Osteoblast (primary cell): ENCODE data around the gene PTBP1. TPM values are rescaled to one million over a fixed set of nuclear protein-coding genes. Genes with fewer than 3 reads are reported as not detected.
A peak's percentile ranks its signal among the peaks of the same experiment; 100 is the strongest.

Experiments
- DNase-seq: peaks from one replicate; pipeline ENCODE4 v3.0.0; 2011; ENCODE audit warnings: low spot score, mixed read lengths; ENCODE audit not compliant: insufficient read length; ENCODE audit errors: missing footprints
- H2AFZ ChIP-seq: 2 replicates; pipeline ENCODE4 v1.6.0; 2011; ENCODE audit warnings: mild to moderate bottlenecking, low read length
- H3K27ac ChIP-seq: 2 replicates; pipeline ENCODE4 v1.5.1; 2011; ENCODE audit warnings: mild to moderate bottlenecking, low read depth, low read length, moderate library complexity
- H3K27me3 ChIP-seq: 2 replicates; pipeline ENCODE4 v1.6.0; 2012; ENCODE audit warnings: mild to moderate bottlenecking, control low read depth, inconsistent platforms, low read length, moderate library complexity; ENCODE audit not compliant: insufficient read depth
- H3K36me3 ChIP-seq: 2 replicates; pipeline ENCODE4 v1.5.1; 2011; ENCODE audit warnings: mild to moderate bottlenecking, low read length, control low read depth, moderate library complexity; ENCODE audit not compliant: insufficient read depth
- H3K4me1 ChIP-seq: 2 replicates; pipeline ENCODE4 v1.5.1; 2011; ENCODE audit warnings: mild to moderate bottlenecking, low read length, control low read depth, moderate library complexity; ENCODE audit not compliant: insufficient read depth
- H3K4me2 ChIP-seq: 2 replicates; pipeline ENCODE4 v1.6.0; 2011; ENCODE audit warnings: mild to moderate bottlenecking, low read length; ENCODE audit not compliant: insufficient read depth
- H3K4me3 ChIP-seq: fragments of 200-600 bp; sonication (generic); 3 replicates; pipeline ENCODE4 v1.5.1; 2012; ENCODE audit warnings: mild to moderate bottlenecking, low read length, inconsistent platforms; ENCODE audit not compliant: insufficient read depth
- H3K79me2 ChIP-seq: 2 replicates; pipeline ENCODE4 v1.6.0; 2012; ENCODE audit warnings: mild to moderate bottlenecking, low read length, control low read depth, inconsistent platforms; ENCODE audit not compliant: insufficient read depth
- H3K9me3 ChIP-seq: 2 replicates; pipeline ENCODE4 v1.5.1; 2011; ENCODE audit warnings: low read depth, low read length, control low read depth
- H4K20me1 ChIP-seq: 2 replicates; pipeline ENCODE4 v1.6.0; 2012; ENCODE audit warnings: mild to moderate bottlenecking, low read length, control low read depth; ENCODE audit not compliant: insufficient read depth
- total RNA-seq: library from RNA; depleted of rRNA; stranded (reverse); fragments of >200 nt; gene quantifications from 2 replicates; pipeline ENCODE4 v1.2.3, GENCODE V29; 2012
- TF ChIP-seq, protein P1 (sequence below): IDR thresholded peaks from 2 replicates; pipeline ENCODE4 v1.5.1; 2011; ENCODE audit warnings: mild to moderate bottlenecking, low read depth, low read length, moderate library complexity; ENCODE audit errors: extremely low read depth

Gene PTBP1
- total RNA-seq, 1 donor: 106 TPM

GRCh38 chr19:795691-796581 is 1.3 kb upstream of the PTBP1 start:
- H3K27me3 ChIP-seq: no peaks in the 10 kb centered on the region
- TF ChIP-seq, protein P1, sequence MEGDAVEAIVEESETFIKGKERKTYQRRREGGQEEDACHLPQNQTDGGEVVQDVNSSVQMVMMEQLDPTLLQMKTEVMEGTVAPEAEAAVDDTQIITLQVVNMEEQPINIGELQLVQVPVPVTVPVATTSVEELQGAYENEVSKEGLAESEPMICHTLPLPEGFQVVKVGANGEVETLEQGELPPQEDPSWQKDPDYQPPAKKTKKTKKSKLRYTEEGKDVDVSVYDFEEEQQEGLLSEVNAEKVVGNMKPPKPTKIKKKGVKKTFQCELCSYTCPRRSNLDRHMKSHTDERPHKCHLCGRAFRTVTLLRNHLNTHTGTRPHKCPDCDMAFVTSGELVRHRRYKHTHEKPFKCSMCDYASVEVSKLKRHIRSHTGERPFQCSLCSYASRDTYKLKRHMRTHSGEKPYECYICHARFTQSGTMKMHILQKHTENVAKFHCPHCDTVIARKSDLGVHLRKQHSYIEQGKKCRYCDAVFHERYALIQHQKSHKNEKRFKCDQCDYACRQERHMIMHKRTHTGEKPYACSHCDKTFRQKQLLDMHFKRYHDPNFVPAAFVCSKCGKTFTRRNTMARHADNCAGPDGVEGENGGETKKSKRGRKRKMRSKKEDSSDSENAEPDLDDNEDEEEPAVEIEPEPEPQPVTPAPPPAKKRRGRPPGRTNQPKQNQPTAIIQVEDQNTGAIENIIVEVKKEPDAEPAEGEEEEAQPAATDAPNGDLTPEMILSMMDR: no peak
- peaks cover 31% of the 10 kb centered on the region for H3K79me2 ChIP-seq
- DNase-seq: no peak
- peak overlapping the region; percentile 85 for H3K4me2 ChIP-seq
- H3K36me3 ChIP-seq: peaks cover 17% of the 10 kb centered on the region
- H3K4me1 ChIP-seq: peaks cover 22% of the 10 kb centered on the region
- H2AFZ ChIP-seq: peak overlapping the region; percentile 57
- no peaks in the 10 kb centered on the region for H3K9me3 ChIP-seq
- H3K27ac ChIP-seq: no peak overlapping the region
- peak overlapping the region; percentile 76 for H3K4me3 ChIP-seq
- peaks cover 30% of the 10 kb centered on the region for H4K20me1 ChIP-seq

DNA sequence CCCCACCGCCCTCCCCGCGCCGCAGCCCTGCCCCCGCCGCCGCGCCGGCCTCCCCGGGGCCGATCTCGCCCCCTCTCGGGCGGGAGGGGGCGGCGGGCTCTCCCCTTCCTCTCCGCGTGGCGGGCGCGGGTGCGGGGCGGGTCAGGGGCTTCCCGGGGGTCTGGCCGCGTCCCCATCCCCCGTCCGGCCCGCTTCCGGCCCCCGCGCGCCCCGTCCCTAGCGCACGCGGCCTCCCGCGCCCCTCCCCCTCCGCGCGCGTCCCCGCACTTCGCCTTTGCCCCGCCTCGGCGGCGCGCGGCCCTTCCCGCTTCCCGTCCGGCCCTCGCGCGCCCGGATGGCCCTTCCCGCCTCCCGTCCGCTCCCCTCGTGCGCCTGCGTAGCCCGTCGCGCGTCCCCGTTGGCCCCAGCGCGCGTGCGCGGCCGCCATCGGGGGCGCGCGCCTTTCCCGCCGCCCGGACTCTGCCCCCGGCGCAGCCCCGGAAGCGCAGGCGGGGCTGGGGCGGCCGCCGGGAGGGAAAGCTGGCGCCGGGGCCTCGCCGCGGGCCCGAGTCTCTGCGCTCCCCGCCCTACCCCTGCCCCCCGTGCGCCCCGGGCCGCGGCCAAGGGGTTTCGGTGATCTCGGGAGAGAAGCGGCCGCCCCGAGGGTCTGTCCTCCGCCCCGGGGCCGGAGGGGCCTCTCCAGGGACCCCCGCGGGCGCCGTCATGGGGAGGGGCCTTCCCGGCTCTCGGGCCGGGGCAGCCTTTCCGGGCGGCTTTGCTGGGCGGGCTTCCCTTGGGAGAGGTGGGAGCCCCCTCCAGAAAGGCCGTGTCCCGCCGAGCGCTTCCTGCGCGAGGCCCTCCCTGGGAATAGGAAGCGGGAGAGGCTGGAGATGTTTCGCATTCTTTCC is 519 bp downstream of the PTBP1 start:
- Histone ChIP-seq H2AFZ (no peak overlapping the region), H3K4me2 (peak overlapping the region; percentile 88), H3K4me3 (peak overlapping the region; percentile 85), H3K79me2 (peaks cover 50% of the 10 kb centered on the region), H3K9me3 (no peaks in the 10 kb centered on the region), H4K20me1 (peaks cover 48% of the 10 kb centered on the region), H3K36me3 (peaks cover 31% of the 10 kb centered on the region), H3K27ac (peak overlapping the region; percentile 85), H3K27me3 (no peaks in the 10 kb centered on the region), H3K4me1 (peaks cover 40% of the 10 kb centered on the region)
- TF ChIP-seq, protein P1: no peak
- DNase-seq: peak; percentile 100

DNA sequence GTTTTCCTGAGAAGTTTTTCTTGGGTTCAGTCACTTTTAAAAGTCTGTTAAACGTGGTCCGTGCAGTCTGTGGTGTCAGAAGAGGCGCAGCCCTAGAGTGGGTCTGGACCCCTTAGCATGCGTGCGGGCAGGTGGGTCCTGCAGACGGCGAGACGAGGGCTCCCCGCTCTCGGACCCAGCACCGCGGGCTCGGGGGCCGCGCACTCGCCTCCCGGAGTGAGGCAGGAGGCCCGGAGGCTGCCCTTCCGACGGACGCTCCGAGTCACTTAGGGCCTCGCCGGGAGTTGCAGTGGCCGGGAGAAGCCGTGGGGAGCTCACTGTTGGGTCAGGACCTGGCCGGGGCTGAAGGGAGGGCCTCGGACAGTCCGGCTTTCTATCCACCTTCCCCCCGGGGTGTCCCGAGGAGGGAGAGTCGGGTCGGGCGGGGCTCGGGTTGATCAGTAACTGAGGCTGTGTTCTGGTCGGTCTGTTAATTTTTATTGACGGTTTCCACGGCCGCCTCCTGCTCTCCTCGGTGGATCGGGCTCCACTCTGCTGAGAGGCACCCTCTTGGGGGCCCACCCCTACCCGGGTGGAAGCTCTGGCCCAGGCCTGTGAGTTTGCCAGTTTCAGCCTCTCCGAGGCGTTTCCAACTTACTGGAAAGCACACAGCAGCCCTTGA is 1.3 kb downstream of the PTBP1 start:
- H3K79me2 ChIP-seq: peaks cover 57% of the 10 kb centered on the region
- TF ChIP-seq, protein P1: no peak
- no peak overlapping the region for H2AFZ ChIP-seq
- H3K36me3 ChIP-seq: peaks cover 36% of the 10 kb centered on the region
- H4K20me1 ChIP-seq: peaks cover 56% of the 10 kb centered on the region
- peak overlapping the region; percentile 85 for H3K27ac ChIP-seq
- no peaks in the 10 kb centered on the region for H3K9me3 ChIP-seq
- peak; percentile 90 for DNase-seq
- no peaks in the 10 kb centered on the region for H3K27me3 ChIP-seq
- peak overlapping the region; percentile 88 for H3K4me2 ChIP-seq
- H3K4me1 ChIP-seq: peaks cover 41% of the 10 kb centered on the region
- peak overlapping the region; percentile 85 for H3K4me3 ChIP-seq
